Hindlimb muscle (tissue), 1 donor: Measurements from ENCODE around the gene E2F2. TPM values are rescaled to one million over a fixed set of nuclear protein-coding genes. Genes with fewer than 3 reads are reported as not detected.

Experiments
- DNase-seq: peaks from one replicate; pipeline ENCODE4 v3.0.0-alpha.2; 2013
- polyA plus RNA-seq: library from polyadenylated mRNA; unstranded; fragments of 120-200 nt; gene quantifications from one replicate; pipeline ENCODE4 v1.2.1, GENCODE V29; 2013; ENCODE audit not compliant: insufficient read length

The E2F2 gene
- polyA plus RNA-seq, 1 donor: 3.9 TPM

DNA sequence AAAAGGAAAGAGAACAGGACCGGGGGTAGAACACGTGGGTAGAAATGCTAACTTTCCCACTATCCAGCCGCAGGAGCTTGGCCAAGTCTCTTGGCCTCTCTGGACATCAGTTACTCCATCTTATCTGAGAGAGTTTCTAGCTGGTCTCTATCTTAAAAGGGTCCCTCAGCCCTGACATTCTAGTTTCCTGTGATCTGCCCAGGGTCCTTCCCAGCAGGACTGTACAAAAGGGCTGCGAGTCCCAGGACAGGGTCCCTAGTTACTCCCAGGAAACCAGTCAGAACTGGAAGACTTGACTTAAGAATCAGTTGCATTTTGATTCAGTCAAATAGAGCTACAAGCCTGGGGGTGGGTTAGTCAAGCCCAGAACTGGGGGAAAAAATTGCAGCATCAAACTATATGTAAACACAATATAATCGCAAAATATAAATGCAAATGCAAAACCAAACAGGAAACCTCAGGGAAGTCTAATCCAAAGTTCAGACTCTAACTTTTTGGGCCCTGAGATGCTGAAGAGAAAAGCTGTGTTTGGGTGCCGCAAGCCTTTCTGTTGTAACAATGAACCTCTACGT is 49.9 kb downstream of the E2F2 start:
- no peak for DNase-seq

DNA sequence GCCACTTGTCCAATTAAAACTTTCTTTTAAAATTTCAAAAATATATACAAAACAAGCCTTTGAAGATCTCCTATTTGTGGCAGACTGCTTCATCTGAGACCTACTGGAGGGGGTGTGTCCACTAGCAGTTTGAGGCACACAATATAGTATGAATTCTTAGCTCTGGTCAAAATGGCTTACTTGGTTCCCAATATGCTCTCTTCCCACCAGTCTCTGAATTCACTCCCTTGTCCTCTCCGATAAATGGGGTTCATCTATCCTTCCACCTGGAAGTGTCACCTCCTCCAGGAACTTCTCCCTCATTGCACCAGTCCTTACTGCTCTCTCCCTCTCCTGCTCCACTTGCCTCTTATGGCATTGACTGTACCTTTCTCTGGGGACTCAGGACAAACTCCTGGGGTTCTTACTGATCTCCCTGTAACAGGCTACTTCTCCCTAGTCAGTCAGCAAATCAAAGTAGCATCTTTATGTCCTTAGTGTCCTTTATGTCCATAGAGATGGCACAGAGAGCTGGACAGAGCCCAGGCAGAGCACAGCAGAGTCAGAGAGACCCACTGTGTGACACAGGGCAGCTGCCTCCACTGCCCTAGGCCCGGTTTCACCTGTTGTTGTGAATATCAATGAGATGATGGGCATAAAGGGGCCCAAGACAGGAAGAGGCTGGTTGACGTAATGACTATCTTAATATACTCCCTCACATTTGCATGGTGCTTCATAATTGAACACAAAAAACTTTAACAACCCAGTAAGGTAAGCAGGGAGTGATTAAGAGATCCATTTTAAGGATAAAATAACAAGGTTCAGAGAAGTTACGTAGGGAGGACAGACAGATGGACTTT is 50.6 kb downstream of the E2F2 start:
- no peak for DNase-seq

DNA sequence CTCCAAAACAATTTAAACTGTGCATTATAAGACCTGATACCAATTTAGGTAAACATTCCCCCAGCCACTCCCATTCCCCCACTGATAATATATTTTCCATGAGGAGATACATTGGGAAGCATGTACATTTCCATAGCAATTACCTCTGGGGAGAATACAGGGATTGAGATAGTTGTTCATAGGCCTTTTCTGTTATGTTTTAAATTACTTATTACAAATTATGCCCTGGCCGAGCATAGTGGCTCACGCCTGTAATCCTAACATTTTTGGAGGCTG is 51.4 kb downstream of the E2F2 start:
- DNase-seq: no peak

DNA sequence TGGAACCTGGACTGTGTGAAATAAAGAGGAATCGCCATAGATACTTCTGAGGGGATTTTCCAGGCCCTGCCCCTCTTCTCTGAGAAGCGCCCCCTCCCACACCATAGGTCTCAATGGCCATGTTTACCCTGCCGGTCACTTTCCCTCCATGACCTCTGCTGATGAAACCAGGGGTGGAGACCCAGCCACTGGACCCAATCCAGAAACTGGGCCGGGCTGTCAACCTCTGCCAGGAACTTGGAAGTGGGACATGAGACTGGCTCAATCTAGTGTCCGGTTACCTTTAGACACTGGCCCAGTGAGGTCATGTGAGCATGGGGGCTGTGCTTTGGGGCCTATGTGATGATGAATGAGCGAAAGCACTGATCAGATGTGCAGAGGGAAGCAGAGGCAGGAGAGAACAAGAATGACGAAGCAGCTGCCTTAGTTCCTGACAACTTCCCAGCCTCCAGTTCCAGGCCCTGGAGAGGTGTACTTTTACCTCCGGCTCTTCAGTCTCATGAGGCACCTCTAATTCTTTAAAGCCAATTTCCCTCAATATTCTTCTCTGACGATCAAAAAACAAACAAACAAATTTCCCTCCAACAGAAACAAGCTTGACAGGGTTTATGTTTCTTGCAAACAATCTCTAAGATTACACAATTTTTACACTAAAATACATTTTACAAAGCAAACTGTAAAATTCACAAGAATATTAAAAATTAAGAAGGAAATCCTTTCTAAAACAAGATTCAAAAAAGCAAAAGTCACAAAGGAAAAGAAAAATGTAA is 52.0 kb downstream of the E2F2 start:
- DNase-seq: peak; percentile 56

DNA sequence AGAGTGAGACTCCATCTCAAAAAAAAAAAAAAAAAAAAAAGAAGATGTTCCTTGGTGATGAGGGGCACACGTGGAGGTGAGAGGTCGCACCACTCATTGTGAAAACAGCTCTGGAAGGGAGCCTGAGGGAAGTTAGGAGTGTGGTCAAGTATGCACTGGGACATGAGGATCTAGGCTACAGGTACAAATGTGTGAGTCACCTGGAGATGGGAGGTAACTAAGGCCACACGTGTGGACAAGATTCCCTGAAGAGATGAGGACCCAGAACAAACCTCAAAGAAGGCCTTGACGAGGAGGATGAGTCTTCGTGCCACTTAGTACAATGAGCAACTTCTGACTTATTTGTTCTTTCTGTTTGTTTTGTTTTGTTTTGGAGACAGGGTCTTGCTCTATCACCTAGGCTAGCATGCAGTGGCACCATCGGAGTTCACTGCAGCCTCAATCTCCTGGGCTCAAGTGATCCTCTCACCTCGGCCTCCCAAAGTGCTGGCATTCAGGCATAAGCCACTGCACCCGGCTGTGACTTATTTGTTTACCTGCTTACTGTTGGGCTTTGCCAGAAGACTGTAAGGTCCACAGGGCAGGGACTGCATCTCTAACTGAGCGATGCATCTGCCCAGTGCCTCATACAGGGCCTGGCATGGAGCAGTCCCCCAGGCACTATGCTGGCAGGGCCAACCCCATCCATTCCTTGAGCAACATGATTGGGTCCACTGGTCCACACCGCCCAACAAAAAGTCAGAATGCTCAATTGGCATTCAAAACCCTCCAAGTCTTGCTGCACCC is 53.5 kb downstream of the E2F2 start:
- no peak for DNase-seq

DNA sequence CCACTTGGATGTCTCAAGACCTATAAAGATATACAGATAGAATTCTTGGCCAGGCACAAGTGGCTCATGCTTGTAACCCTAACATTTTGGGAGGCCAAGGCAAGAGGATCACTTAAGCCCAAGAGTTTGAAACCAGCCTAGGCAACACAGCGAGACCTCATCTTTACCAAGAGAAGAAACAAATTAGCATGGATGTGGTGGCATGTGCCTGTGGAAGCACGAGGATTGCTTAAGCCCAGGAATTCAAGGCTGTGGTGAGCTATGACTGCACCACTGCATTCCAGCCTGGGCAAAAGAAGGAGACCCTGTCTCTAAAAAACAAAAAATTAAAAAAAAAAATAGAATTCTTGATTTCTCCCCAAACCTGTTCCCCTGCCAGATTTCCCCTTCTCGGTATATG is 55.4 kb downstream of the E2F2 start:
- DNase-seq: no peak

DNA sequence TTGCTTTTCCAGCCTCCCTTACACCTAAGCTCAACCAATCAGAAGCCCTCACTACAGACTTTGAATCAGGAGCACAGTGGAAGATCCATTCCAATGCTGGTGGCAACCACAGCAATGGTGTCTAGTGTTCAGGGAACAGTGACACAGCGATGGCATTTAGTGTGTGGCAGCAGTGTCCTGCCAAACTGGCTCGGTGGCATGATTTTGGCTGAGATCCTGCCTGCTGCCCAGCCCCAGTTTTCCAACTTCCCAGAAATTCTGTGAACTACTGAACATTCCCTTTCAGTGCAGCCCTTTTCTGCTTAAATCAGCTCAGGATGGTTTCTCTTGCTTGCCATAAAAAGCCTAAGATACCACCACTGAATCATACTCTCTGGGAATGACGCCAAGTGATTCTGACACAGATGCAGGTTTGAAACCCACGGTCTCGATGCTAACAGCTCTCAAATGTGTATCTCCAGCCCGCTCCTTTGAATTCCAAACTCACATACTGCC is 55.9 kb downstream of the E2F2 start:
- DNase-seq: no peak

DNA sequence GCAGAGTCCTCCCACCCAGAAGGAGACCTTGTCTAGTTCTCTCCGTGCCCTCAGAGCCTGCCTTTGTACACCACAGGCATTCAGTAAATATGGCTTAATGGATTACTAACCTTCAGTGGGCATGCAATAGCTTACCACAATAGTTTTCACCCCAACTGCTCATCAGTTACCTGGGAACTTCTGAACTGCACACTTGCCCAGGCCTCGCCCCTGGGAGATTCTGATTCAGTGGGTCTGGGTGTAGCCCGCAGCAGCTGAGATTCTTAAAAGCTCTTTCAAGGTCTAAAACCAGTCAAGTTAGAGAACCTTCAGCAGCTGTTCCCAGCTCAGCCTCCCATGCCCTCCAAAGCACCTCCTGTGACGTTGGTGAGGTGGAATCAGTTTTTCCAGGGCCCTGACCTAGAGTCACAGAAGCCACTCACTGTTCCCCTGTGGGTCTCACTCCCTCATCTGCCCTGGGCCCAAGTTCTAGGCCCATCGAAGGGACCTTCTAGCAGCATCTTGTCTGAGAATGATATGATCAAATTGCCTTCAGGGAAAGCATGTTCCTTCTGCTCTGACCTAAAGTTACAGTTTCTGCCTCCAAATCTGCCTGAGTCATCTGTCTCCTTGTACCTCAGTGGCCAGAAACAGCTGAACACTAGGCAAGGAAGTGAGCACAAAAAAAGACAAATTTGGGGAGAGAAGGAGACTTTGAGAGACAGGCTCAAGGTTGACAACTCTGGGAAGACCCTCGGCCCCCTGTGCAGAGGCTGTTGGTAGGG is 57.8 kb downstream of the E2F2 start:
- no peak for DNase-seq

DNA sequence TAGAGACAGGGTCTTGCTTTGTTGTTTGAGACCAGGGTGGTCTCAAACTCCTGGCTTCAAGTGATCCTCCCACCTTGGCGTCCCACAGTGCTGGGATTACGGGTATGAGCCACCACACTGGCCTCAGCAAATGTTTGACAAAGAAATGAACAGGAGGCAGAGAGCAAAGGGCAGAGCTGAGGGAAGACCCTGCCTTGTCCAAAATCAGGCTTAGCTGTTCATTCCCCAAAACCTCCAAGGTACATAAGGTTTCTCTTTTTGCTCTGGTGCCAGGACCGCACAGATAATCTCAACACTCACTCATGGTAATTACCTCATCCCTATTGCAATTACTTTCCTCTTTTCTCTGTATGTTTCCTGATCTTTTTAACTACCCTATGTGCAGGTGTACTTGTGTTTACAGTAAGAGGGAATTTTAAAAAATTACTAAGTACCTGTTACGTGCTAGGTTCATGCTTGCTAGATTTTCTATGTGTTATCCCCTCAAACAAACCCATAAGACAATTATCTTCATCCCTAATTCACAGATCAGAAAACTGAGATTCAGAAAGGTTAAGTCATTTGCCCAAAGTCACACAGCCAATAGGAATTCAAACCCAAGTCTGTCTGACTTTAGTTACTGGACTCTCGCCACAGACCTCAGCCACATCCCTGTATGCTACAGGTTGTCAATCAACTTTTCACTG is 58.5 kb downstream of the E2F2 start:
- DNase-seq: no peak

DNA sequence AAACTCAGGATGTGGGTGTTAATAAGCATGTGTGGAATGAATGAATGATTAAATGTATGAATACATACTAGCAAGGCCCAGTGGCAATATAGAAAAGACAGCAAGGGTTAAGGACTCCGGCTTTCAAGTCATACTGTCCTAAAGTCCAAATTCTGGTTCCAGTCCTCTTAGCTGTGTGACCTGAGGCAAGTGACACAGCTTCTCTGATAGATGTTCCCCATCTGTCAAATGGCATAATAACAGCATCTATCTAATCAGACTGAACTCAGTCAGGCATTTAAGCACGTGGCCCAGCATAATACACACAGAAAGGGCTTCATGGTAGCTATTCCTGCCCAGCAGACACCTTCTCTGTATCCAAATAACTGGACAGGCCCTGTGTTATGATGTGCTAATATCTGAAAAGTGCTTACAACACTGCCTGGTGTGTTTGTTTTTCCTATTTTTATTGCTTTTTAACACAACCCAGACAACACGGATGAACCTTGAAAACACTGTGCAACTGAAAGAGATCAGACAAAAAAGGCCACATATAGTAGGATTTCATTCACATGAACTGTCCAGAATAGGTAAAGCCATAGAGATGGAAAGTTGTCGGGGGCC is 59.5 kb downstream of the E2F2 start:
- DNase-seq: no peak

DNA sequence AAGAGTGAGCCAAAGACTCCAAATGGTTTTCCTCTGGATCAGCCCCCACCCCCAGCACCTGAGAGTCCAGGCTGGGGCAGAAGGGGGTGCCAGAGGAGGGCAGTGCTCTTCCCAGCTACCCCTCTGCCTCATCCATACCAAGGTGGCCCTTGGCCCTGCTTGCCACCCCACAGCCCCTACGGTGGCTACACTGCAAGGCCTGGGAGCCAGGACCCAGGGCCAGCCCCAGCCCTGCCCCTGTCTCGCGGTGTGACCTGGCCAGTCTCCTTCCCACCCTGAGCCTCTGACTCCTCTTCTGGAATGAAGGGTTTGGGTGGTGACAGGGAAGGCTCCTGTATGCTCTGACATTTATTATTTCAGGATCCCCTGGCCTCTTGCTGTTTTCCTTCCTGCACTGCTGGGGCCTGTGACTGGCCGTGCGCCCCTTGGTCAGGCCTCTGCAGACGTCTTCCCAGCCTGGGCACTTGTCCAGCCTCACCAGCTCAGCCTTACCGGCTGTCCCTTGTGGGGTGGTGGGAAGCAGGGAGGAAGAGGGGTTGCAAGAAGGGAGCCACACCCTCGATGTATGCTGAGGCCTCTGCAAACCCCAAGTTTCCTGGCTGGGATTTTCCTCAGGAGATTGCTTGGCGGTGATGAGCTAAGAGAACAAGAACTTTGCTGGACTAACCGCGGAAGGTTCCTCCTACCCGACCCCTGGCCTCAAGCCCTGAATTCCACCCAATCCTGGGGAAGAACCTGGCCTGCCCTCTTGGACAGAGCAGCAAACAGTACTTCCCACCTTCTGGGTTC is 60.6 kb downstream of the E2F2 start:
- DNase-seq: peak; percentile 63

DNA sequence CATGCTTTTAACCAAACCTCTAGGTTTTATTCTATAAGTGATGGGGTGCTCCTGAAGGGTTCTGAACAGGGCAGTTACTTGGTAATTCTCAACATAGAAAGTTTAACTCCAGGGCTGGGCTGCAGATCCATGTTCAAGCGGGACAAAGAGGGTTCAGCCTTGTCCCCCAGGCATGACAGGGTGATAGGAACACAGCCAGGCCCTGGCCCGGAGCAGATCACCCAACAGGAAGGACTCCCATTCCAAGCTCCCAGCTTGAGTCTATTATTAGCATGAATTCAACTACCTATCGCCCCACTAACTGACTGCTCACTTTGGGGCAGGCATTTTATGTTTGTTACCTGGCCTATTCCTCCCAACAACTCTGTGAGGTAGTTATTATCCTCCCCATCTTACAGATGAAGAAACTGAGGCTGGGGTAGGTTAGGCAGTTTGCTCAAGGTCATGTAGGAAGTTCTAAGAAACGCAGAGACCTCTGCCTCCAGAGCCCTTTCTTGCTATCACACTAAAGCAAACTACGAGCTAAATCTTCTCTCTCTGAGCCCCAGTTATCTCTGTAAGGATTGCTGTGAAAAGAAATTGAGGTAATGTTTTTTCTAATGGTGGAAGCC is 61.6 kb downstream of the E2F2 start:
- DNase-seq: no peak

DNA sequence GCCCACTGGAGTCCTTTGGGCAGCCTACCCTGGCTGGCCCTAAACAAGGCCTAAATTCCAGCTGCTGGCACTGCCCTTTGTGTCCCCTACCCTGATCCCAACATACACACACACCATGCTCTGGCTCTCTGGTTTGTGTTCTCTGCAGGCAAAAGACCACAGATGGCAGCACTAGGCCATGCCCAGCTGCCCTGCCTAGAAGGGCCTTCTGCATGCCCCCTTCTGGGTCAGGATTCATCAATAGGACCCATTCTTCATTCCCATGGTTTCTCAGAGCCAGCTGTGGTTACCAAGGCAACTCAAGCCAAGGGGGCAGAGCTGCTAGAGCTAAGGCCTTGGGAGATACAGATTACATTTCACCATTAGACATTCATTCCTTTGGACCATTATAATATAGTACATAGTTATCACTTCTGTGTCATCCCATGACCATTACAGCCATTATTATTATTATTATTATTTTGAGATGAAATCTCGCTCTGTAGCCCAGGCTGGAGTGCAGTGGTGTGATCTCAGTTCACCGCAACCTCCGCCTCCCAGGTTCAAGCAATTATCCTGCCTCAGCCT is 64.5 kb downstream of the E2F2 start:
- DNase-seq: no peak

DNA sequence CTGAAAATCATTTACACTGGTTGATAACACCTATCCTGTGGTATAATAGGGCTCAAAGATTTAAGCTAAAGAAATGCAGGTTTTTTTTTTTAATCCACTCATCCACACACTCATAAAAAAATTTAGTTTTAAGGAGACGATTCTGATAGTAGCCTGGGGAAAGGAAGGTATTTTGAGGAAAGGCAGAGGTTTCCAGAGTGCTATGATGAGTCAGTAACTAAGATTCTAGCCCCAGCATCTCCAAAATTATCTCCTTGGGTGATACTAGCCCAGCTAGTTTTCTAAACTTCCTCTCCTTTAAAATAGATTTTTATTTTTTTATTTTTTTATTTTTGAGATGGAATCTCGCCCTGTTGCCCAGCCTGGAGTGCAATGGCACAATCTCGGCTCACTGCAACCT is 67.7 kb downstream of the E2F2 start:
- no peak for DNase-seq

DNA sequence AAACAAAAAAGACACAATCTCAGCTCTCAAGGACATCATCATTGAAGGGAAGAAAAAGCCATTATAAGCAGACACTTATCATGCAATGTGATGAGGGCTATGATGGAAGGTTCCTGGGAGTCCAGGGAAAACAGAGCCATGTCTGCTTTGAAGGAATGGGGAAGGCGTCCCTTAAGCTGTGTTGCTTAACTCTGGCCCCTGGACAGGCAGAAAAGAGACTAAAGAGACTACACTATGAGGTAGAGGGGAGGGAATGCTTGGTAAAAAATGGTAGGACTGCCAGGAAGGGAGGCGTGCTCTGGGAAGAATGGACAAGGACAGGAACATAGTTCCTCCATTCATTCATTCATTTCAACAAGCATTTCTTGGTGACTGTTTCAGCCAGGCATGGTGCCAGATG is 68.3 kb downstream of the E2F2 start:
- DNase-seq: no peak

DNA sequence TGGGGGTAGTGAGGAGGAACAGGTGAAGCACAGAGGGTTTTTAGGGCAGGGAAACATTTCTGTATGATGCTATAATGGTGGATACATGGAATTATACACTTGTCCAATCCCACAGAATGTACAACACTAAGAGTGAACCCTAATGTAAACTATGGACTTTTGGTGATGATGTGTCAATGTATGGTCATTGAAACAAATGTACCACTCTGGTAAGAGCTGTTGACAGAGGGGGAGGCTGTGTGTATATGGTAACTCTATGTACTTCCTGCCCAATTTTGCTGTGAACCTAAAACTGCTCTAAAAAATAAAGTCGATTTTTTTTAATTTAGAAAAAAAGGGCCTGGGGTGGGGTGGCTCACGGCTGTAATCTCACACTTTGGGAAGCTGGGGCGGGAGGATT is 70.0 kb downstream of the E2F2 start:
- DNase-seq: no peak

DNA sequence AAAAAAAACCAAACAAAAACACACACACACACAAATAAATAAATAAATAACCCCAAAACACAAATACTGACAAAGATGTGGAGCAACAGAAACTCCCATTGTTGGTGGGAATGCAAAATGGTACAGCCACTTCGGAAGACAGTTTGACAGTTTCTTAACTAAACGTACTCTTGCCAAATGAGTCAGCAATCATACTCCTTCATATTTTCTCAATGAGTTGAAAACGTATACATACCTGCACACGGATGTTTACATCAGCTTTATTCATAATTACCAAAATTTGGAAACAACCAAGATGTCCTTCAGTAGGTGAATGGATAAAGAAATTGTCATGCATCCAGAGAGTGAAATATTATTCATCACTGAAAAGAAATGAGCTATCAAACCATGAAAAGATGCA is 70.5 kb downstream of the E2F2 start:
- no peak for DNase-seq

DNA sequence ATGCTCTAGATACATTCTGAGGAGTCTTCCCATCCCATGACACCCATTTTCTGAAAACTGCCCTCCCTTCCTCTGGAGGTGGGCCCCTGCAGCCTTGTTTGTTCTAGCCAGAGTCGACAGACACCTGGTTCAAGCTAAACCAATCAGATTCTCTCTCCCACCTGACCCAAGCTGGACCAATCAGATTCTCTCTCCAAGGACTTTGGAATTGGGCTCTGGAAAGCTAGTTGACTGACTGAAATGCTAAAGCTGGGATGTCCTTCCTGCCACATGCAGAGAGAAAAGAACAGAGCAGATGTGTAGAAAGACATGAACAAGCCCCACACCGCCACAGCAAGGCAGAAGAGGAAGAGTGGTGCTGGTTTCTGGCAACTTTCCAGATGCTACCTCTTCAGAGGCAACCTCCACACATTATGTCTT is 71.7 kb downstream of the E2F2 start:
- DNase-seq: no peak
